Fibroblast of skin of abdomen (primary cell): ENCODE measurements around the gene COL18A1.

ENCODE experiments used
- DNase-seq: peaks from one replicate; pipeline ENCODE4 v3.0.0-alpha.2; 2013

The COL18A1 gene

DNA sequence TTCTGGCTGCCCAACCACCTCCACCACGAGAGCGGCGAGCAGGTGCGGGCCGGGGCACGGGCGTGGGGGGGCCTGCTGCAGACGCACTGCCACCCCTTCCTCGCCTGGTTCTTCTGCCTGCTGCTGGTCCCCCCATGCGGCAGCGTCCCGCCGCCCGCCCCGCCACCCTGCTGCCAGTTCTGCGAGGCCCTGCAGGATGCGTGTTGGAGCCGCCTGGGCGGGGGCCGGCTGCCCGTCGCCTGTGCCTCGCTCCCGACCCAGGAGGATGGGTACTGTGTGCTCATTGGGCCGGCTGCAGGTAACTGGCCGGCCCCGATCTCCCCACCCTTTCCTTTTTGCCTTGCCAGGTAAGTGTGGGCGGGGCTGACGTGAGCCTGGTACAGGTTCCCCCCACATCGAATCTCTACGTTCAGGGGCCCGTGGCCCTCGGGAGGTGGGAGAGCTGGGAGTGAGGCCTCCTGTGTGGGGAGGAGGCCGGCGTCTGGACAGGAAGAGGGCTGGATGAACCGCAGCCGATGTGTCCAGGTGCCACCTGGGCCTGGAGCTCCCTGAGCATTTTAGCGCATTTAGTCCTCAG is 51.7 kb downstream of the COL18A1 start:
- DNase-seq = no peak

DNA sequence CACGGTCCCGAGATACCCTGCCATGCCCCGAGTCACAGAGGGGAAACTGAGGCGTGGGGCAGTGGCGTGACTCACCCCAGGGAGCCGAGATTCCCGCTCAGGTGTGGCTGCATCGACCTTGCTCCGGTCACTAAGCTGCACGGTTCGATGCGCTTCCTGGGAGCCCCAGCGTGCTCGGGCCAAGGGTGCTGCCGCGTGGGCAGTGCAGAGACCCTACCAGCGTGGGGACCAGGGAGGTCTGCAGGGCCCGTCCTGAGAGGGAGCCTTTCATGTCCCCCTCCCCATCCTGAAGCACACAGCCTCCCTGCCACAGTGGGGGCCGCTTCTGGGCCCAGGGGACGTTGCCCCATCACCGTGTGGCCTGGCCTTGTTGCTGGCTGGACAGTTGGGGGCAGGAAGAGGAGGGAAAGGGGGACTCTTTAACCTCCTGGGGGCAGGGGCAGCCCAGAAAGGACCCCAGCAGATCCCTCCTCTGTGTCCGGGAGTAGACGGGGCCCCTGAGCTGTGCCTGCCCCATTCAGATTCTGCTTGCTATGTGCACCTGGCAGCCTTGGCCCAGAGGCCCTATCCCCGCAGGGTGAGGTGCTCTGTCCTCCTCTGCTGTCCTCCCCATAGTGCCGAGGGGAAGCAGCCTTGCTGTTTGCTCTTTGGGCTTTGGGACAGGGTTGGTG is 52.3 kb downstream of the COL18A1 start:
- no peak for DNase-seq

DNA sequence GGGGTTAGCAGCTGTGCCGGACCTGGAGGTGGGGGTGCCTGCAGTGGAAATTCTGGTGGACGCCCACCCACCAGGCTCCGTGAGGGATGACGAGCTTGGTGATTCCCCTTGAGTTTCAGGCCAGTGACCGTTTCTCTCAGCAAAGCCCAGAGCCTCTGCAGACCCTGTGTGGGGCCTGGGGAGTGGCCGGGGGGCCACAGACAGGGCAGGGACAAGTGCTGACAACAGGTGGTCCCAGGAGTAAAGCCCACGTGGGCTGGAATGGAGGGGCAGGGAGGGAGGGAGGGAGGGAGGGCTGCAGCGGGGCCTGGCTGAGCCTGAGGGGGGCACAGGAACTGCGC is 52.8 kb downstream of the COL18A1 start:
- DNase-seq = no peak

DNA sequence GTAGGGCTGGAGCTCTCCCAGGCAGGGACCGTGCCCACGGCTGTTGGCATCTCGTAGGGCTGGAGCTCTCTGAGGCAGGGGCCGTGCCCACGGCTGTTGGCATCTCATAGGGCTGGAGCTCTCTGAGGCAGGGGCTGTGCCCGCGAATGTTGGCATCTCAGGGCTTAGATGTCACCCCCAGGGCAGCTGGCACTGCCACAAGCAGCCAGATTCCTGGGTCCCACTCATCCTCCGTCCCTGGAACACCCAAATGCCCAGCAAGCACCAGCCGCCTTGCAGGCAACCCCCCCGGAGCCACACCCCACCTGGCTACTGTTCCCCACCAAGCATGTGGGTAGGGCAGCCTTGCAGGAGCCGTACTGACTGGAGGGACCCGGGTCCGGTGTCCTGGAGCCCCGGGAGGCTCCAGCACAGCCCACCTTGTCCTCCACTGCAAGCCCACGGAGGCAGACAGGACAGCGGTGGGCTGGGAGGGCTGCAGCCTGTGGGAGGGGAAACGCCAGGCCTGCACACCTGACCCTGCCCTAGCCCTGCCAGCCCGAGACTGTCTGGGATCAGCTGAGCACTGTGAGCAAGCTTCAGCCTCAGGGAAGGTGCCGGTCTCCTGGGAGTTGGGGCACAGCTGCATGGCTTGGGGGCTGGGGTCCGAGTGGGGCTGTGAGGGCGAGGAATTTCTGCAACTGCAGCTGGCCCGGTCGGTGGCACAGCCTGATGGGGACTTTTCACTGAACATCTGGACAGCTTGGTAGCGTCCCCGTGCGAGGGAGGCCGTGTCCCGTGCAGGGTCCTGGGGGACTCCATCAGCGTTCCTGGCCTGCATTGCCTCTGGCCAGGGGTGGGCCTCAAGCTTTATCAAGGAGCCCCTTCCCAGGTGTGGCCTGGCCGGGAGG is 53.6 kb downstream of the COL18A1 start:
- no peak for DNase-seq

DNA sequence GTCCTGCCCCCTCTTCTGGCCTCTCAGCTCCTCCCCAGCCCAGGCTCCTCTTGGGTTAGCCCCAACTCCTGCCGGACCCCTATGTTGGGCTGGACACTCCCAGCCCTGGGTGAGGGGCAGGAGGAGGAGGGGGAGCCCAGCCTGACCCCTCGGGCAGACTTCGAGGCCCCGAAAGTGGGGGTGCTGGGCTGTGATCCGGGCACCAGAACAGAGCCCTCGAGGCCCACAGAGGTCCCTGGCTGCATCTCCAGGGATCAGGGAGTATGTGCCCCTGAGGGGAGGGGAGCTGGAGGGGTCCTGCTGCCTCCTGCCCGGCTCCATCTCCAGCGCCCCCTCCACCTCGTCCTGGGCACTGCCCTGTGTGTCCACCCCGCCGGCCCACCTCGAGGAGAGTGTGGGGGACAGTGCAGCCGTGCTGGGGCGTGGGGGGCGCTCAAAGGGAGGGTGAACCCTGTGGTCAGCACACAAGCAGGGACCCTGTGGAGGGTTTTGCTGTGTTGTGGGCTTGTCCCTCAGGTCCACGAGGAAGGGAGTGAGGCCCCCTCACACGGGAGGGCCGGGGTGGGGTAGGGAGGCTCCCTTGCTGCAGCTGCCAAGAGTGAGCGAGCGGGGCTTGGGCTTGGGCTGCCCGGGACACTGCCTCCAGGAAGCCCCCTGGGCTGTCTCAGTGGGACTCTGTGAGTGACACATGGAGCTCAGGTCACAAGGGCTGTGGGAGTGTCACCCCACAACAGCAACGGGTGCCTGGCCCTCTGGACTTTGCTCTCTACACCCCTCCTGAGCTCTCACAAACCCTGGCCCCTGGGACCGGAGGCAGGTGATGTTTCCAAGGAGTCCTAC is 54.4 kb downstream of the COL18A1 start:
- DNase-seq = no peak

DNA sequence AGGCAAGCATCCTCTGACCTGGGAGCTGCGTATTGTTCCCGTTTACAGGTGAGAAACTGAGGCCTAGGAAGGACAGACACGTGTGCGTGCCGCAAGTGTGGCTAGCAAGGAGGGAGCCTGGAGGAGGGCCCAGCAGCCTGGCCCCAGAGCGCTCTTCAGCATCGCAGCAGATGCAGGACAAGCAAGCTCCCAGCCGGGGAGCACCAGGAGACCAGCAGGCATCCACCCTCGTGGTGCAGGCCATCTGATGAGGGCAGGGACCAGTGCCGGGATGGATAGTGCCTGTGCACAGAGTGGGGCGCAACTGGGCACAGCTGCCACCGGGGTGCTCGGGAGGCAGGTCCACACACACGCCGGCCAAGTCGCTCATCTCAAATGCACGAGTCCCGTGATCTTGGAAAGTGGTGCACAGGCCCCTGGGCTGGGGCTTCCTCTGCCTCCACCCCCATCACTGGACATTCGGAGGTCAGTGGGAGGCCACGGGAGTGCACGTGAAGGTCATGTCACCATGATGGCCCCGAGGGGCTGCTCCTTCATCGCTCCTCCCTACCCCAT is 55.1 kb downstream of the COL18A1 start:
- DNase-seq = no peak

DNA sequence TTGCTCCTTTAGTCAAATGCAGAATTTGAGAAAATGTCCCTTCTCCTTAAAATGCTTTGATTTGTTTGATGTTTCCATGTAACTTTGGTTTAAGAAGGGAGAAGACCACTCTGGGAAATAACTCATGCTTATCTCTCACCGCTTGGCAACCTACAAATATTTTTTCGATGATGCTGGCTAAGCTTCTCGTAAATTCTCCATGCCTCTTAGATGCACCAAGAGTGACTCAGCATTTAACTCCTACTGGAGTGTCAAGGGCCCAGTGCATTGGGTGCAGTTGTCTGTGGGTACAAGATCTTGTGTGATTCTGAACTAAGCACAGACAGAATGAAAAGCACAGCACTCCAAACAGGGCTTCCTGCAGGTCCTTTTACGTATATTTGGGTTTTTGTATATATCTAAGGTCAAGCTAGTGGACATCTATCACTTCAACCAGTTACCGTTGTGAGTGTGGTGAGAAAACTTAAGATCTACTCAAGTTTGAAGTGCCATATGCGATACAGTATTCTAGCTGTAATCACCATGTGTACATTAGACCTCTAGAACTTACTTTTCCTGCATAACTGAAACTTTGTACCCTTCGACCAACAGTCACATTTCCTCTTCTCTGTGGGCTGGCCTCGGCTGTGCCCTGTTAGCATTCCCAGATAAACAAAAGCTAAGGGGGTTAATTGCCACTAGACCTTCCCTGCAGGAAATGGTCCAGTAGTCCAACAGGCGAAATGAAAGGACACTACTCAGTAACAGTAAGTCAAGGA is 55.8 kb downstream of the COL18A1 start:
- DNase-seq = peak; percentile 85

DNA sequence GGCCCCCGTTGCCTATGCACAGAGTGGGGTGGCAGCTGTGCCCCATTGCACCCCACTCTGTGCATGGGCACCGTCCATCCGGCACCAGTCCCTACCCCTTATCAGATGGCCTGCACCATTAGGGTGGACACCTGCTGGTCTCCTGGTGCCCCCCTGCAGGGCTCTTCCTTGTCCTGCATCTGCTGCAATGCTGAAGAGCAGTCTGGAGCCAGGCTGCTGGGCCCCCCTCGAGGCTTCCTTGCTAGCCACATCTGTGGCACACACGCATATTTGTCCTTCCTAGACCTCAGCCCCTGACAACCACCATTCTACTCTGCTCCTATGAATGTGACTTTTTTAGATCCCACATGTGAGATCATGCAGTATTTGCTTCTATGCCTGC is 56.4 kb downstream of the COL18A1 start:
- DNase-seq = no peak

DNA sequence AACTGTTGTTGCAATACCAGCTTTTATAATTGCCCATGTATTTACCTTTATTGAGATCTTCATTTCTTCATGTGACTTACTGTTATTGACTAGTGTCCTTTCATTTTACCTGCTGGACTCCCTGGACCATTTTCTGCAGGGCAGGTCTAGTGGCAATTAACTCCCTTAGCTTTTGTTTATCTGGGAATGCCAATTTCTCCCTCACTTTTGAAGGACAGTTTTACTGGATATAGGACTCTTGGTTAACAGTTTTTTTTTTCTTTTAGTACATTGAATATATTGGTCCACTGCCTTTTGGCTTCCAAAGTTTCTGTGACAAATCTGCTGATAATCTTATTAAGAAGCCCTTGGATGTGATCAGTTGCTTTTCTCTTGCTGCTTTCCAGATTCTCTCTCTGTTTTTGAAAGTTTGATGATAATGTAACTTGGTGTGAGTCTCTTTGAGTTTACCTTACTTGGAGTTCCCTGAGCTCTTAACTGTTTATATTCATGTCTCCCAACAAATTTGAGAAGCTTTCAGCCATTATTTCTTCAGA is 56.9 kb downstream of the COL18A1 start:
- DNase-seq = no peak

DNA sequence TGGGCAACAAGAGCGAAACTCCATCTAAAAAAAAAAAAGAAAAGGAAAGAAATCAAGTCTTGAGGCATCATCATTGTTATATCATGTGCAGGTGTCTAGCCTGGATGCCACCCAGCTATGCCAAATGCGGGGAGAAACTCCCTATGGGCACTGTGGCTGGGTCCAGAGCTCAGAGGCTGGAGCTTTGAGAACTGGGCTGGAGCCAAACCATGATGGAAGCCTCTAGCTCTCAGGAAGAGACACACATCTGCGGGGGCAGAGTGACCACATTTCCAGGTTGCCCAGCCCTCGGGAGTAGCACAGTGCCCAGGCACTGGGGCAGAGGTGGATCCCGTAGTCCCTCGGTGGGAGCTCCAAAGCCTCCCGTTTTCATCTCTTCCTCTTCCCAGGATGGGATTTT is 58.9 kb downstream of the COL18A1 start:
- no peak for DNase-seq

DNA sequence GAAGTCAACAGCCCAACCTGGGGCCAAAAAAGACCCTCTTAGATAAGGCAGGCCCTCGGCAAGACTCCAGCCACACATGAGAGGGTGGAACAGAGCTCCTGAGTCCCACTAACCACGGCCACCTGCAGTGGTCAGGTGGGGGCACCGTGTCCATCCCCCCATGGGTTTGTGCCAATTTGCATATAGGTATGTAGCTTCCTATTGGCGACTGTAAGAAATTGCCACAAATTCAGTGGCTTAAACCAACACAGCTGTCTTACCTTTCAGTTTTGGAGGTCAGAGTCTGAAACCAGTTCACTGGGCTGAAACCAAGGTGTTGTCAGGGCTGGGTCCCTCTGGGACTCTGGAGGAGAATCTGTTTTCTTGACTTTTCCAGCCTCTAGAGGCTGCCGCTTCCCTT is 59.3 kb downstream of the COL18A1 start:
- no peak for DNase-seq

DNA sequence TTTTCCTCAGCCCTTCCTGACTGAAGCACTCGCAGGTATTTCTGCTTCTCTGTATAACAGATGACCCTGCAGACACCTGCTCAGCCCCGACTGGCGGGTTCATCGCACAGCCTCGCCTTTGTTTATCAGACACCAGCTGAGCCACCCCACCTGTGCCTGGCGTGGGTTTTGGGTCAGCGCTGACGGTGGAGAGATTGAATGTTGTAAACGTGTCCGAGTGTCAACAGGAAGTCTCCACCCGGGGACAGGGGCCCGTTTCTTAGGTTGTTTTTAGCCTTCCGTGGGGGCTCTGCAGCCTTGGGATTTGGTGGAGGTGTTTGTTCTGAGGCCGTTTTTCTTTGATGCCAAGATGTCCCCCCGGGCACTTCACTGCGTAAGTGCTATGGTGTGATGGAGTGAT is 60.1 kb downstream of the COL18A1 start:
- no peak for DNase-seq

DNA sequence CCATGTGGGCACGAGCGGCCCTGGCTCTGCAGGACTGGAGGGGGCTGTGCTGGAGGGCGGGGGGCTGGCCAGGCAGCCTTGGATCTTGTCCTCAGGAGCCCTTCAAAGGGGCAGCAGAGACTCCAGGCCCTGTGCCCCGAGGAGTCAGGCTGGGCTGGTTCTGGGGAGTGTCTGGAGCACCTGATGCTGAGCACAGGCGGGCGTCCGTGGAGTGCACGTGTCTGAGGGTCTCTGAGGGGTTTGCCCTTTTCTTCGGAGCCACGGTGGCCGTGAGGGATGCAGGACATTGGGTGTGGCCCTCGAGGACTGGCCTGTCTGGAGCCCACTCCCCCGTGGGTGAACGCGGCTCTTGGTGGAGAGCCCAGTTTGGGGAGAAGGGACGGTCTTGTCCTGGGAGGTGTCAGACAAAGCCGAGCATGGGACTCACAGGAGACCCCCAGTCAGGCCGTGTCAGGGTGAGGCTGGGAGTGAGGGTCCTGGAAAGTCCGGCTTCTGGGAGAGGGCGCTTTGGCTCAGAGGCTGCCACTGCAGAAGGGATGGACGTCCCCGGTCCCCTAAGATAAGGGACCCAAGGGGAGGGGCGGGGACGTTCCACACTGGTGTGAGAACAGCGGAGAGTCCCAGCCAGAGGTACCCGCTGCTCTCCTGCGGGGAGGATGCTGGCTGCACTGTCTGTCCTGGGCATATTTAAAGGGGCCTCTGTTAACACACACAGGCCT is 60.8 kb downstream of the COL18A1 start:
- DNase-seq = no peak

DNA sequence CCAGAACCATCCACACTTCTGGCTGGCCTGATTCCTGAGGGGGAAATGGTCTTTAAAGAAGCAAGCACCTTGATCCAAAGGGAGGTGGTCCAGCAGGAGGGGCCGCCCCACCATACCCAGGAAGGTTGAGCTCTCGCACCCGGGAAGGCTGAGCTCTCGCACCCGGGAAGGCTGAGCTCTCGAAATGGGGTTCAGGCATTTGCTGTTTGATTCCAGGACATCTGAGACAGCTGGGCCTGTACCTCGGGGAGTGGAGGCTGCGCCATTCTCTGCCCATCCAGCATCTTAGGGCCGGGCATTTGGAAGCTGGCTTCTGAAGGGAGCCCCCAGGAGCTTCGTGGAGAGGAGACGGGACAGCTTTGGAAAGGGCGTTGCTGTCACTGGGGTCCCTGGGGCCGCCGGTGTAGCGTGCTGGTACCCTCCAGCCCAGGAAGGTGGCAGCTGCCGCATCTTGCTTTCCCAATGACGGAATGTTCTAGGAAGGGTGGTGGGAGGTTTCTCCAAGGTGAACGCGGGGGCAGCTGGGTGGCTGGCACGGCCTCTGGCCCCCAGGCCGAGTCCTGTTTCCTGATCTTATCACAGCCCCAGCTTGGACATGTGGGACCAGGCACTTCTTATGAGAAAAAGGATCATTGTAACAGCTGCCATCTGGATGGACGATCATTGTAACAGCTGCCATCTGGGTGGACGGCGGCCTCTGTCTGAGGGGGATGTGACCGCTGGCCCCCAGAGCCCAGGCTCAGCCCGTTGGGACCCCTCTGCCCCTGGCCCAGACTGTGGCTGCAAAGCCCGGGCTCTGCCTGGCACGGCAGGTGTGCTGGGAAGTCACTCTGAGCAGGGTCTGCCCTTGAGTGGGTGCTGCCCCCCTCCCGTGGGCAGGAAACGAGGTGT is 61.6 kb downstream of the COL18A1 start:
- no peak for DNase-seq

DNA sequence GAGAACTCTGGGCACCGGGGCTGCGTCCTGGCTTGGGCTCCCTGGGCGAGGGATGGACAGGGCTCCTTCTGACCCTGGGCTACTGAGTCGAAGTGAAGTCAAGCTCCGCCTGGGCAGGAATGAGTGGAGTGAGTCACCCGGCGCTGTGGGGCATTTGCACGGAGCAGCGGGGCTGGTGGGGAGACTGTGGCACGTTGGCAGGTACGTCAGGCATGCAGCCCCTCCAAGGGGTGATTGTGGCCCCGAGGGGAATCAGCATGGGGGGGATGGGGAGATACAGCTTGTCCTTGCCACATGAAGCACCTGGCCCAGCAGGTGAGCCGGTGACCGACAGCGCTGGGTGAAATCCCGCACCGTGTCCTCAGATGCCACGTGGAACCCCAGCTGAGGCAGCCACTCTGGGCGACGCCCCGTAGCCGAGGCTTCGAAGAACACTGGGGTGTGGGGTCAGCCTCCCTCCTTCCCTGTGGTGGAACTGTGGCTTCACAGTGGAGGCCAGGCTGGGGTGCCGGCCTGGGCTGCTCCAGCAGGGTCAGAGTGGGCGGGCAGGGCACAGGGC is 62.3 kb downstream of the COL18A1 start:
- no peak for DNase-seq

DNA sequence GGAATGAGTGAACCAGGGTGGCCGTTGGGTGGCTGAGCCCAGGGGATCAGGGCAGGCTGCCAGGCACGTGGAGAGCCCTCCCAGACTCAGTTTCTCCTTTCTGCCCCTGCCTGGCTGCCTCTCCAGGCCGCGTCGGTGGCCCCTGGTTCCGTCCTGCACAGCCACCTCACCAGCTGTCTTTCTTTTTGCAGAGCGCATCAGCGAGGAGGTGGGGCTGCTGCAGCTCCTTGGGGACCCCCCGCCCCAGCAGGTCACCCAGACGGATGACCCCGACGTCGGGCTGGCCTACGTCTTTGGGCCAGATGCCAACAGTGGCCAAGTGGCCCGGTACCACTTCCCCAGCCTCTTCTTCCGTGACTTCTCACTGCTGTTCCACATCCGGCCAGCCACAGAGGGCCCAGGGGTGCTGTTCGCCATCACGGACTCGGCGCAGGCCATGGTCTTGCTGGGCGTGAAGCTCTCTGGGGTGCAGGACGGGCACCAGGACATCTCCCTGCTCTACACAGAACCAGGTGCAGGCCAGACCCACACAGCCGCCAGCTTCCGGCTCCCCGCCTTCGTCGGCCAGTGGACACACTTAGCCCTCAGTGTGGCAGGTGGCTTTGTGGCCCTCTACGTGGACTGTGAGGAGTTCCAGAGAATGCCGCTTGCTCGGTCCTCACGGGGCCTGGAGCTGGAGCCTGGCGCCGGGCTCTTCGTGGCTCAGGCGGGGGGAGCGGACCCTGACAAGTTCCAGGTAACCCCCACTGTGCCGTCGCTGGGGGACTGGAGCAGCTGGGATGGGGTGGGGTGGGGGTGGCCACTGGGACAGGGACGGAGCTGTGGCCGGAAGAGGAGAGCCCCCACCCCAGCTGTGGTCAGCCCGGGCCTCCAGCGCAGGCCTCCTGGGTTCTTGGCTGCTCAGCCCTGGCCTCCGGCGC is 63.3 kb downstream of the COL18A1 start:
- DNase-seq = no peak

DNA sequence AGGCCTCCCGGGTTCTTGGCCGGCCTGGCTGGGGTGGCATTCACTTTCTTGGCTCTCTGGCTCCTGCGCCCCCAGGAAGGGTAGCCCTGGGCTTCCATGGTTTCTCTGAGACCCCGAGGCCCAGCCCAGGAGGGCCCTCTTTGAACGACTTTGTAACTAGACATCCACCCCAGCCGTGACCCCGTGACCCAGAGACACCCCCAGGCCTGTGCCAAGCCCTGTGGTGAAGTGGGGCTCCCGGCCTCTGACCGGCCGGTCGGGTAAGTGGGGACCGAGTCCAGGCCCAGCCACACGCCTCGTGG is 64.0 kb downstream of the COL18A1 start:
- DNase-seq = no peak

DNA sequence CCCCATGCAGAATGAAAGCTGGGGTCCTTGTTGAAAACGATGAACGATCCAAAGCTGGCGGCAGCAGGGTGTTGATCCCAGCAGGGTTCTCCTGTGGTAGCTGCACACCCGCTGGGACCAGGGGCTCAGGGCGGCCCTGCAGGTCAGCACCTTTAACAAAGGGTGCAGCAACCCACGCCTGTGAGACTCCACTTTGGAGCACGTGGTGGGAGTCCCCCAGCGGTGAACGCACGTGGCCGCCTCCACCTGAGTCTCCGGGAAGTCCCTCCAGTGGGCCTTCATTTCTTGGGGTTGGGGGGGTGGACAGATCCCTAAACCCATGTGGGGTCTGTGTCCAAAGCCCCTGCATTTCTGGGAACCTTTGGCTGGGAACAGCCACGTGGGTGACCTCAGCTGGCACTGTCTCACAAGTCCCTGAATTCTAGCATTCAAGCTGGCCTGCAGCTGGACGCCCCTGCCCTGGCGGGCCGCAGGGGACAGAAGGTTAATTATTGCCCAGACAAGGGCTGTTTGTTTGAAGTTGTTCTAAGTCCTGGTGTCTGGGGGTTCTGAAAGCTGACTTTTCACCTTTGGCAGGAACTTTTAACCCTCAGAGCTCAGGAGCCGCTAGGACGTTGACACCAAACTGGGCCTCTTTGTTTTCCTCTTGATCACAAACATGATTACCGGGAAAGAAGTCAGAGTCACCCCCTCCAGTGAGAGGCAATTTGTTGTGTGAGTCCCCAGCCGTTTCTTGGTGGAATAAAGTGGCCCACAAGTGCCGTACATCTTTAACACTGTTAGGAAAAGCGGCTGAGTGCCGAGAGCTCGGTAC is 64.5 kb downstream of the COL18A1 start:
- no peak for DNase-seq
